Omental fat pad (tissue), 4 donors: ENCODE results near the gene C8G. TPM values are rescaled to one million over a fixed set of nuclear protein-coding genes. Genes with fewer than 3 reads are reported as not detected.
A peak's percentile ranks its signal among the peaks of the same experiment; 100 is the strongest.

Experiments
- ATAC-seq: fragments of 150-250 bp; one replicate; pipeline ENCODE4 v1.9.1; 2016; ENCODE audit warnings: mild to moderate bottlenecking, moderate library complexity; ENCODE audit not compliant: low FRiP score
- DNase-seq: peaks from one replicate; pipeline ENCODE4 v3.0.0-alpha.2; 2019; ENCODE audit warnings: low spot score
- total RNA-seq, 4 donors: library from RNA; depleted of rRNA; stranded (reverse); fragments of >200 nt; gene quantifications; one replicate each; pipeline ENCODE4 v1.1.0, GENCODE V29; 2016
- TF ChIP-seq, protein P1 (sequence below), 3 donors: fragments of 450-650 bp; IDR thresholded peaks; one replicate each; pipeline ENCODE4 v1.5.1; 2016 to 2017; ENCODE audit warnings: antibody characterized with exemption in 3 of 3, mild to moderate bottlenecking in 3 of 3, moderate library complexity in 2 of 3

The C8G gene
- total RNA-seq, 4 donors from 2014 or later, result 4.3 TPM; not detected in 3

- TF ChIP-seq, protein P1, sequence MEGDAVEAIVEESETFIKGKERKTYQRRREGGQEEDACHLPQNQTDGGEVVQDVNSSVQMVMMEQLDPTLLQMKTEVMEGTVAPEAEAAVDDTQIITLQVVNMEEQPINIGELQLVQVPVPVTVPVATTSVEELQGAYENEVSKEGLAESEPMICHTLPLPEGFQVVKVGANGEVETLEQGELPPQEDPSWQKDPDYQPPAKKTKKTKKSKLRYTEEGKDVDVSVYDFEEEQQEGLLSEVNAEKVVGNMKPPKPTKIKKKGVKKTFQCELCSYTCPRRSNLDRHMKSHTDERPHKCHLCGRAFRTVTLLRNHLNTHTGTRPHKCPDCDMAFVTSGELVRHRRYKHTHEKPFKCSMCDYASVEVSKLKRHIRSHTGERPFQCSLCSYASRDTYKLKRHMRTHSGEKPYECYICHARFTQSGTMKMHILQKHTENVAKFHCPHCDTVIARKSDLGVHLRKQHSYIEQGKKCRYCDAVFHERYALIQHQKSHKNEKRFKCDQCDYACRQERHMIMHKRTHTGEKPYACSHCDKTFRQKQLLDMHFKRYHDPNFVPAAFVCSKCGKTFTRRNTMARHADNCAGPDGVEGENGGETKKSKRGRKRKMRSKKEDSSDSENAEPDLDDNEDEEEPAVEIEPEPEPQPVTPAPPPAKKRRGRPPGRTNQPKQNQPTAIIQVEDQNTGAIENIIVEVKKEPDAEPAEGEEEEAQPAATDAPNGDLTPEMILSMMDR (IDR thresholded peaks at IDR 0.05), result no peak
- DNase-seq (no peak), ATAC-seq (no peak)
Observed at GRCh38 chr9:136942112-136942880, 2.7 kb upstream of the C8G start.

DNA sequence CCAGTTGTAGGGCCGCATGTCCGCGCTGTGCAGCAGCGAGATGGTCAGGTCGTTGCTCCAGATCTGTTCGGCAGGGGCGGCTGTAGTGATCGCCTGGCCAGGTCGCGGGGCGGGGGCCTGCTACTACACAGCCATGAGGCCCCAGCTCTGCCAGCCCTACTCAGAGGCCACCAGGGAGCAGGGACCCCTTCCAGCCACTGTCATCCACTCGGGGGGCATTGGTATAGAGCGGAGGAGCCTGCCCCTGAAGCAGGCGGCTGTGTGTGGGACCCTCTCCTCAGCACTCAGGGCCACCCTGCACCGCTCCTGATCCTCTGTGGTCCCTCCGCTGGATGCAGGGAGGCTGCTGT is 2.2 kb upstream of the C8G start:
- TF ChIP-seq, protein P1 (IDR thresholded peaks at IDR 0.05), result no peak
- DNase-seq, result no peak
- no peak for ATAC-seq

GRCh38 chr9:136943291-136944211 is 1.5 kb upstream of the C8G start:
- TF ChIP-seq, protein P1 (IDR thresholded peaks at IDR 0.05), result no peak
- ATAC-seq (peak; percentile 0), DNase-seq (no peak)

DNA sequence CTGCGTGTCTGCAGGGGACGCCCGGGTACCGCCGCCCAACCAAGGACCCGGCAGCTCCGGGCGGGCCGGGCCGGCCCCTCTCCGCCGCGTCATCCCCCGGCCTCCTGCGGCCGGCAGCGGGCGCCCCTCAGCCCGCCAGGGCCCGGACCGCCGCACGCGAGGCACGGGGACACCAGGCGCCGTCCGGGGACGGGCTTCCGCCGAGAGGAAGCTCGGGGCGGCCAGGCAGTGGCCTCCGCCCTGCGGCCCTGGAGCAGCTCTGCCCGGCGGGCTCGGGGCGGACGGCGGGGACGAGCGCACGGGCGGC is 878 bp upstream of the C8G start:
- DNase-seq (no peak), ATAC-seq (peak; percentile 37)
- TF ChIP-seq, protein P1 (IDR thresholded peaks at IDR 0.05), result no peak

DNA sequence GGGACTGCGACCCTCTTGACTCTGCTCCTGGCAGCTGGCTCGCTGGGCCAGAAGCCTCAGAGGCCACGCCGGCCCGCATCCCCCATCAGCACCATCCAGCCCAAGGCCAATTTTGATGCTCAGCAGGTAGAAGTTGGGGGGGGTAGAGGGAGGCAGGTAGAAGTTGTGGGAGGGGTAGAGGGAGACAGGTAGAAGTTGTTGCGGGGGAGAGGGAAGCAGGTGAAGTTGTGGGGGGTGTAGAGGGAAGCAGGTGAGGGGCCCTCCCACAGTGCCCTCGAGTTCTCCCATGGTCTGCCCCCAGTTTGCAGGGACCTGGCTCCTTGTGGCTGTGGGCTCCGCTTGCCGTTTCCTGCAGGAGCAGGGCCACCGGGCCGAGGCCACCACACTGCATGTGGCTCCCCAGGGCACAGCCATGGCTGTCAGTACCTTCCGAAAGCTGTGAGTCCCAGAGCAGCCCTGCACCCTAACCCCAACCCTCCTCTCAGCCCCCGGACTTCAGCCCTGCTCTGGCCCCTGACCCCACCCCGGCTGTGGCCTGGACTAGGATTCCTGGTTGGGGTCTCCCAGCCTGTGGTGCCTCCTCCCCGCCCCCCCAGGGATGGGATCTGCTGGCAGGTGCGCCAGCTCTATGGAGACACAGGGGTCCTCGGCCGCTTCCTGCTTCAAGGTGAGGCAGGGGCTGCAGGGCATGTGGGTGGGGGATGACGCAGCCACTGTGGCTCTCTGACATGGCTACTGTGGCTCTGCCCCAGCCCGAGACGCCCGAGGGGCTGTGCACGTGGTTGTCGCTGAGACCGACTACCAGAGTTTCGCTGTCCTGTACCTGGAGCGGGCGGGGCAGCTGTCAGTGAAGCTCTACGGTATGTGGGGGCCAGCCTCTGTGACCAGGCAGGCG is 537 bp downstream of the C8G start:
- DNase-seq (no peak), ATAC-seq (no peak)
- TF ChIP-seq, protein P1 (IDR thresholded peaks at IDR 0.05), result no peak

DNA sequence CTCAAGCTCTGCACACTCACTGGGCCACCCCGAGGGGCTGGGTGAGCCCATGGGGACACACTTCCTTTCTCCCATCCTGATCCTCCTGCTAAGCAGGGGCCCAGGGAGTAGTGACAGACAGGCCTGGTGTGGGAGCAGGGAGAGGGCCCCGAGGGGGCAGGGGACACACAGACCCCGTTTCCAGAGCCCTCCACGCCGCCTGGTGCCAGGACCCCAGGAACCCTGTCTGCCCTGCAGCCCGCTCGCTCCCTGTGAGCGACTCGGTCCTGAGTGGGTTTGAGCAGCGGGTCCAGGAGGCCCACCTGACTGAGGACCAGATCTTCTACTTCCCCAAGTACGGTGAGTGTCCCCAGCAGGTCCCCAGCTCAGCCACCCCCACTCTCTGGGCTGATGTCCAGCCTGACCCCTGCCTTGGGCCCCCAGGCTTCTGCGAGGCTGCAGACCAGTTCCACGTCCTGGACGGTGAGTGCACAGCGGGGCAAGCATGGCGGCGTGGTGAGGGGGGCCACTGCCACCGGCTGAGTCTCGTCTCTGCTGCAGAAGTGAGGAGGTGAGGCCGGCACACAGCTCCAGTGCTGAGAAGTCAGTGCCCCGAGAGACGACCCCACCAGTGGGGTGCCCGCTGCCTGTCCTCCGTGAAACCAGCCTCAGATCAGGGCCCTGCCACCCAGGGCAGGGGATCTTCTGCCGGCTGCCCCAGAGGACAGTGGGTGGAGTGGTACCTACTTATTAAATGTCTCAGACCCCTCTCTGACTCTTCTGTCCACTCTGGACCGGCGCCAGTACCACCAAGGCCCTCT is 1.4 kb downstream of the C8G start:
- TF ChIP-seq, protein P1 (IDR thresholded peaks at IDR 0.05), result no peak
- ATAC-seq (no peak), DNase-seq (no peak)
